Body of pancreas (tissue), 4 donors: ENCODE results near the gene IGSF21. TPM values are rescaled to one million over a fixed set of nuclear protein-coding genes. Genes with fewer than 3 reads are reported as not detected.

Experiments used
- ATAC-seq: fragments of 150-250 bp; one replicate; pipeline ENCODE4 v1.9.1; 2016
- DNase-seq, 4 donors: peaks; one replicate each; pipeline ENCODE4 v3.0.0-alpha.2; 2019
- H3K27ac ChIP-seq, 4 donors: fragments of 200-600 bp; sonication (generic); 1 replicate in 3 of 4; 2 replicates in 1 of 4; pipeline versions ENCODE4 v1.5.1 to v1.6.1; 2016 to 2019; ENCODE audit warnings: mild to moderate bottlenecking in 1 of 4, mixed read lengths in 1 of 4, moderate library complexity in 1 of 4
- H3K27me3 ChIP-seq, 2 donors: fragments of 200-600 bp; sonication (generic); one replicate each; pipeline ENCODE4 v1.6.0; 2016; ENCODE audit warnings: mild to moderate bottlenecking in 1 of 2
- H3K36me3 ChIP-seq, 2 donors: fragments of 200-600 bp; sonication (generic); replicated peaks in 1 of 2; 2 replicates each; pipeline ENCODE4 v1.5.1; 2016; ENCODE audit warnings: low read depth in 2 of 2; ENCODE audit not compliant: insufficient read depth in 1 of 2
- H3K4me1 ChIP-seq: fragments of 200-600 bp; sonication (generic); one replicate; pipeline ENCODE4 v1.6.0; 2016
- H3K4me3 ChIP-seq, 2 donors: fragments of 200-600 bp; sonication (generic); 1 replicate in 1 of 2; 2 replicates in 1 of 2; pipeline ENCODE4 v1.5.1; 2016 to 2019
- H3K9me3 ChIP-seq, 3 donors: fragments of 200-600 bp; sonication (generic); 1 replicate in 2 of 3; 2 replicates in 1 of 3; pipeline ENCODE4 v1.5.1; 2016
- POLR2A ChIP-seq, 3 donors: fragments of 450-650 bp; IDR thresholded peaks; one replicate each; pipeline ENCODE4 v1.6.1; 2016; ENCODE audit warnings: antibody characterized with exemption in 3 of 3, mild to moderate bottlenecking in 2 of 3
- WGBS, 2 donors: methylation state at CpG; one replicate each; pipeline ENCODE4 v1.1.5; 2017; 5-methylcytosine and 5-hydroxymethylcytosine counted together
- intact Hi-C: fragments of 100-400 bp; cut with DNase I; formaldehyde crosslinking; loops from one replicate; pipeline ENCODE4 v1.15.1; 2023
- total RNA-seq, 2 donors: library from RNA; depleted of rRNA; stranded (reverse); fragments of >200 nt; gene quantifications; one replicate each; pipeline ENCODE4 v1.1.0, GENCODE V29; 2016
- TF ChIP-seq, protein P1 (sequence below), 7 experiments: fragments of 450-650 bp in 4 of 7; fragments of 200-600 bp in 3 of 7; sonication (generic) in 3 of 7; IDR thresholded peaks; one replicate each; pipeline ENCODE4 v1.5.1; 2016 to 2019; ENCODE audit warnings: antibody characterized with exemption in 7 of 7

Gene IGSF21
- total RNA-seq, 2 donors from 2014 or later: 0.33 to 2.1 TPM

- no peaks in the 10 kb centered on the region for H3K36me3 ChIP-seq
- H3K27ac ChIP-seq: no peak overlapping the region
- H3K27me3 ChIP-seq: peaks cover 0 to 4% of the 10 kb centered on the region in 2 donors
- WGBS, 2 donors: 46 to 72% methylated on average over 3 of the region's 3 CpGs
- H3K4me3 ChIP-seq: no peak overlapping the region
- no peak for TF ChIP-seq POLR2A (IDR thresholded peaks at IDR 0.05)
- TF ChIP-seq, protein P1, sequence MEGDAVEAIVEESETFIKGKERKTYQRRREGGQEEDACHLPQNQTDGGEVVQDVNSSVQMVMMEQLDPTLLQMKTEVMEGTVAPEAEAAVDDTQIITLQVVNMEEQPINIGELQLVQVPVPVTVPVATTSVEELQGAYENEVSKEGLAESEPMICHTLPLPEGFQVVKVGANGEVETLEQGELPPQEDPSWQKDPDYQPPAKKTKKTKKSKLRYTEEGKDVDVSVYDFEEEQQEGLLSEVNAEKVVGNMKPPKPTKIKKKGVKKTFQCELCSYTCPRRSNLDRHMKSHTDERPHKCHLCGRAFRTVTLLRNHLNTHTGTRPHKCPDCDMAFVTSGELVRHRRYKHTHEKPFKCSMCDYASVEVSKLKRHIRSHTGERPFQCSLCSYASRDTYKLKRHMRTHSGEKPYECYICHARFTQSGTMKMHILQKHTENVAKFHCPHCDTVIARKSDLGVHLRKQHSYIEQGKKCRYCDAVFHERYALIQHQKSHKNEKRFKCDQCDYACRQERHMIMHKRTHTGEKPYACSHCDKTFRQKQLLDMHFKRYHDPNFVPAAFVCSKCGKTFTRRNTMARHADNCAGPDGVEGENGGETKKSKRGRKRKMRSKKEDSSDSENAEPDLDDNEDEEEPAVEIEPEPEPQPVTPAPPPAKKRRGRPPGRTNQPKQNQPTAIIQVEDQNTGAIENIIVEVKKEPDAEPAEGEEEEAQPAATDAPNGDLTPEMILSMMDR (IDR thresholded peaks at IDR 0.05): no peak
- intact Hi-C loops: no loop called here
- no peaks in the 10 kb centered on the region for H3K4me1 ChIP-seq
- no peak for ATAC-seq
- no peak for DNase-seq
- no peaks in the 10 kb centered on the region for H3K9me3 ChIP-seq
Observed at GRCh38 chr1:18170444-18170843, 62.8 kb downstream of the IGSF21 start.

GRCh38 chr1:18174037-18174436 is 66.4 kb downstream of the IGSF21 start:
- DNase-seq (no peak), ATAC-seq (no peak)
- WGBS, 2 donors: 71 to 78% methylated on average over 12 of the region's 12 CpGs
- Histone ChIP-seq H3K4me3 (no peak overlapping the region), H3K36me3 (no peaks in the 10 kb centered on the region), H3K27ac (no peak overlapping the region), H3K9me3 (no peaks in the 10 kb centered on the region), H3K27me3 (no peaks in the 10 kb centered on the region), H3K4me1 (no peaks in the 10 kb centered on the region)
- TF ChIP-seq, protein P1 (IDR thresholded peaks at IDR 0.05): no peak
- no peak for TF ChIP-seq POLR2A (IDR thresholded peaks at IDR 0.05)
- intact Hi-C loops: no loop called here

GRCh38 chr1:18175051-18175450 is 67.5 kb downstream of the IGSF21 start:
- Histone ChIP-seq H3K27ac (no peak overlapping the region), H3K4me3 (no peak overlapping the region), H3K9me3 (no peaks in the 10 kb centered on the region), H3K4me1 (no peaks in the 10 kb centered on the region), H3K27me3 (no peaks in the 10 kb centered on the region), H3K36me3 (no peaks in the 10 kb centered on the region)
- intact Hi-C loops: no loop called here
- ATAC-seq (no peak), DNase-seq (no peak)
- 31 to 34% methylated on average over 6 of the region's 6 CpGs for WGBS, 2 donors
- TF ChIP-seq POLR2A (IDR thresholded peaks at IDR 0.05): no peak
- TF ChIP-seq, protein P1 (IDR thresholded peaks at IDR 0.05): no peak

DNA sequence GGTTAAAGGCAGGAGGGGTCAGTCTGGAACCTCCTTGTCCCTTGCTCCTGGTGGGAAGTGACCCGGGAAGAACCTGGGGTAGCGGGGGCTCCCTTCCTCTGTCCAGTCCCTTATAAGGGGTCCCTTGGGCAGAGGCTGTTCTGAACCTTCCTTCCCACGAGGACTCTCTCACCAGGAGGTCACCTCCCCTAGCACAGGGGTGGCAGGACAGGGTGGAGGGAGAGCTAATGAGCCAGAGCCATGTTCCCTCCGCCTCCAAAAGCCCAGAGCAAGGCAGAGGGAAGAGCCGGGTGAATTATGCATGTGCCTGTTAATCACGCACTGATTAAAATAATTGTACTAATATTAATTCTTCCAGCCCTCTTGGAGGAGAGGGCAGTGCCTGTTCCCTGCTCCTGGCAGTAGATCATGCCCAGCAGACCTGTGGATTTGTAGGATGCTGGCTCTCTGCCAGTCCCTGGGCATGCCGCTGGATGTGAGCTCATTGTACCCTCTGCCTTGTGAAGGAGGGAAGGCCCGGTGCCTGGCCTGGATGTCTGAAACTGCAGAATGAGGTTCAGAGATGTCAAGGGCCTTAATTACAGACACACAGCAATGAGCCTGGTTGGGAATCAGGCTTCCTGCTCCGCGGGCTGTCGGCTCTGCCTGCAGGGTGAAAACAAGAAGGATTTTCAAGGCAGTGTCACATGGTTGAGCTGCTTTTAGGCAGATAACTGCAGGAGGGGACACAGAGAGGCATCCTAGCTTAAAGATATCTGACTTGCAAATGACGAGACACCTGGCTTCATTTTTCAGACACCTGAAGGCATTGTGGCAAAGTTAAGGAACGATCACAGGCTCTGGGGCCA is 68.2 kb downstream of the IGSF21 start:
- no peak overlapping the region for H3K4me3 ChIP-seq
- H3K27me3 ChIP-seq: no peaks in the 10 kb centered on the region
- intact Hi-C loops: no loop called here
- TF ChIP-seq, protein P1 (IDR thresholded peaks at IDR 0.05): no peak
- TF ChIP-seq POLR2A (IDR thresholded peaks at IDR 0.05): no peak
- WGBS, 2 donors: 26 to 31% methylated on average over 11 to 13 of the region's 13 CpGs
- no peaks in the 10 kb centered on the region for H3K4me1 ChIP-seq
- H3K36me3 ChIP-seq: no peaks in the 10 kb centered on the region
- peak in 3 of 4 donors; percentile 15 to 38 (median 25) for DNase-seq
- no peaks in the 10 kb centered on the region for H3K9me3 ChIP-seq
- ATAC-seq: peak; percentile 24
- no peak overlapping the region for H3K27ac ChIP-seq

- Histone ChIP-seq H3K27ac (no peak overlapping the region), H3K4me3 (no peak overlapping the region), H3K9me3 (no peaks in the 10 kb centered on the region), H3K4me1 (no peaks in the 10 kb centered on the region), H3K27me3 (no peaks in the 10 kb centered on the region), H3K36me3 (no peaks in the 10 kb centered on the region)
- ATAC-seq: no peak
- TF ChIP-seq, protein P1 (IDR thresholded peaks at IDR 0.05): no peak
- TF ChIP-seq POLR2A (IDR thresholded peaks at IDR 0.05): no peak
- DNase-seq: no peak
- intact Hi-C loops: no loop called here
- 36 to 41% methylated on average over 4 of the region's 4 CpGs for WGBS, 2 donors
Observed at GRCh38 chr1:18176619-18177018, 69.0 kb downstream of the IGSF21 start.
